ENCODE measurements around the gene ACOT11. TPM values are rescaled to one million over a fixed set of nuclear protein-coding genes. Genes with fewer than 3 reads are reported as not detected.

The ACOT11 gene
- total and polyA plus RNA-seq, 2 of the 4 experiments (the other 2 are of a cell fraction): 2.5 to 2.7 TPM

DNA sequence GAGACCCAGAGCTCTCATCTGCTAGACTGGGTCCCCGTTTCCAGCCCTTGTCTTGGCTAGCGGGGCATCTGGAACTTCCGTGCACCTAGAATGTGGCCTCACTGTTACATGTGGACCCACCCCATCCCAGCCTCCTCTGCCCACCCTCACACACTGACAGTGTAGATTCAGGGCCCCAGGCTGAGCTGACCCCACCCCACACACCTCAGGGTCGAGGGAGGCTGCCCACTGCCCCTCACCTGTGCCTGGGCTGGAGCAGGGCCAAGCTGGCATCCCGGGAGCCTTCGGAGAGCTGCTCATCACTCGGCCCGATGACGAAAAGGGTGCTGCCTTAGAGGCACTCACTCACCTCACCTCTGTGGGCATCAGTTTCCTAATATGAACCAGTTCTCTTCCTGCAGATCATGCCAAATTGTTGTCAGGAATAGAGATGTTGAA, 11.1 kb downstream of the ACOT11 start:
- Histone ChIP-seq H3K4me3 (ENCODE audit: insufficient read depth, low read depth, low read length) (no peak overlapping the region), H2AFZ (replicated peaks; ENCODE audit: low read length, poor library complexity) (no peak overlapping the region), H4K8ac (ENCODE audit: low read depth in 2 of 2, low read length in 2 of 2) (no peak overlapping the region), H4K91ac (ENCODE audit: insufficient read depth, low read depth, low read length) (no peak overlapping the region), H3K18ac (ENCODE audit: low read depth, low read length) (no peak overlapping the region), H3K56ac (ENCODE audit: extremely low read depth, insufficient read depth, low read length) (no peak overlapping the region), H4K20me1 (ENCODE audit: insufficient read depth, low read length) (no peaks in the 10 kb centered on the region), H2BK15ac (ENCODE audit: low read depth, low read length) (no peak overlapping the region), H2AK5ac (ENCODE audit: low read depth, low read length) (no peak overlapping the region), H3K4me2 (ENCODE audit: low read depth, low read length) (no peak overlapping the region), H3K4ac (ENCODE audit: low read depth, low read length) (no peak overlapping the region), H3K9me1 (ENCODE audit: insufficient read depth, low read length) (no peaks in the 10 kb centered on the region), H2BK20ac (ENCODE audit: low read depth, low read length) (no peak overlapping the region), H3K4me1 (ENCODE audit: control insufficient read depth, insufficient read depth, low read length) (peaks cover 2% of the 10 kb centered on the region), H2BK5ac (ENCODE audit: low read depth, low read length, poor library complexity, severe bottlenecking) (no peak overlapping the region), H3K27ac (ENCODE audit: insufficient read depth, low read length) (no peak overlapping the region), H2BK120ac (ENCODE audit: low read depth, low read length) (no peak overlapping the region), H2AK9ac (replicated peaks; ENCODE audit: low read depth, low read length, poor library complexity) (no peak overlapping the region), H3K14ac (replicated peaks; ENCODE audit: low read depth, low read length) (no peak overlapping the region), H3K9me3 (ENCODE audit: control insufficient read depth, insufficient read depth, low read length) (peaks cover 3% of the 10 kb centered on the region; the same call in 1 of the 2 replicates), H3K23ac (ENCODE audit: low read depth, low read length) (no peak overlapping the region), H3K27me3 (ENCODE audit: control insufficient read depth, insufficient read depth, low read length) (no peaks in the 10 kb centered on the region; the same call in none of the 2 replicates), H3K9ac (ENCODE audit: low read depth, low read length) (no peak overlapping the region), H3K36me3 (ENCODE audit: control insufficient read depth, insufficient read depth, low read length) (no peaks in the 10 kb centered on the region), H4K5ac (ENCODE audit: low read depth, low read length) (no peak overlapping the region), H3K79me1 (ENCODE audit: low read depth in 1 of 2, low read length in 2 of 2) (no peaks in the 10 kb centered on the region)
- TF ChIP-seq BHLHE40 (IDR thresholded peaks at IDR 0.05; ENCODE audit: low read depth, low read length): no peak
- TF ChIP-seq FOS (IDR thresholded peaks at IDR 0.05; ENCODE audit: low read depth, low read length): no peak
- DNase-seq: no peak
- intact Hi-C loops (cut with micrococcal nuclease): no loop called here
- in situ Hi-C loops (cut with MboI; ENCODE audit: low sequenced_read_pairs): no loop called here
- 87% methylated on average over 3 of the region's 9 CpGs; no CpG with 5 or more reads in 1 of the 2 experiments for WGBS, 2 experiments (ENCODE audit: extremely low coverage in 2 of 2, insufficient read length in 1 of 2)
- CTCF ChIA-PET: no interaction called here
- dilution Hi-C loops (cut with HindIII; ENCODE audit: low sequenced_read_pairs, unreplicated experiment): no loop called here
- POLR2A ChIA-PET (ENCODE audit: unreplicated experiment): no interaction called here
- BruUV-seq (replicated peaks): no TSS peak
- ATAC-seq (ENCODE audit: low read depth): no peak
